HCT116 (cell line): Measurements from ENCODE around the gene CCDC192.

ENCODE experiments used
- CBX3 ChIP-seq: IDR thresholded peaks from 2 replicates; pipeline ENCODE4 v1.6.1; 2012; ENCODE audit warnings: low read depth
- CEBPB ChIP-seq: IDR thresholded peaks from 2 replicates; pipeline ENCODE4 v1.6.1; 2012; ENCODE audit warnings: low read depth
- ELF1 ChIP-seq: IDR thresholded peaks from 2 replicates; pipeline ENCODE4 v1.6.1; 2012; ENCODE audit warnings: low read depth, borderline replicate concordance
- EZH2phosphoT487 ChIP-seq: fragments of 200-600 bp; IDR thresholded peaks from 2 replicates; pipeline ENCODE4 v1.6.1; 2018; ENCODE audit warnings: antibody characterized with exemption, borderline replicate concordance
- FOSL1 ChIP-seq: IDR thresholded peaks from 2 replicates; pipeline ENCODE4 v1.6.1; 2012; ENCODE audit warnings: low read depth
- JUND ChIP-seq: IDR thresholded peaks from 2 replicates; pipeline ENCODE4 v1.6.1; 2012
- POLR2A ChIP-seq: IDR thresholded peaks from 2 replicates; pipeline ENCODE4 v1.7.0; 2011; ENCODE audit warnings: borderline replicate concordance; ENCODE audit not compliant: insufficient read depth, insufficient read length; ENCODE audit errors: extremely low read depth
- POLR2AphosphoS5 ChIP-seq: IDR thresholded peaks from 2 replicates; pipeline ENCODE4 v1.6.1; 2011; ENCODE audit warnings: mild to moderate bottlenecking, low read depth, low read length, moderate library complexity
- ZNF274 ChIP-seq: fragments of 200-500 bp; sonication (Bioruptor generic); IDR thresholded peaks from 2 replicates; pipeline ENCODE4 v1.6.1; 2014; ENCODE audit warnings: mild to moderate bottlenecking, low read depth, low read length, inconsistent platforms
- TF ChIP-seq, protein P1 (sequence below), 3 experiments: fragments of 200-600 bp in 1 of 3; sonication (generic) in 1 of 3; IDR thresholded peaks in 2 of 3; conservative IDR thresholded peaks in 1 of 3; 2 replicates each; pipeline ENCODE4 v1.5.1; 2012 to 2017; ENCODE audit warnings: low read depth in 2 of 3, low read length in 2 of 3, antibody characterized with exemption in 1 of 3, borderline replicate concordance in 1 of 3, control low read depth in 1 of 3, mild to moderate bottlenecking in 1 of 3, mixed read lengths in 1 of 3, mixed run types in 1 of 3, moderate library complexity in 1 of 3; ENCODE audit not compliant: insufficient read depth in 1 of 3
- TF ChIP-seq, protein P2 (sequence below): IDR thresholded peaks from 2 replicates; pipeline ENCODE4 v1.6.1; 2012; ENCODE audit warnings: low read depth

- no peak for TF ChIP-seq POLR2A
- TF ChIP-seq FOSL1: no peak
- TF ChIP-seq, protein P1, sequence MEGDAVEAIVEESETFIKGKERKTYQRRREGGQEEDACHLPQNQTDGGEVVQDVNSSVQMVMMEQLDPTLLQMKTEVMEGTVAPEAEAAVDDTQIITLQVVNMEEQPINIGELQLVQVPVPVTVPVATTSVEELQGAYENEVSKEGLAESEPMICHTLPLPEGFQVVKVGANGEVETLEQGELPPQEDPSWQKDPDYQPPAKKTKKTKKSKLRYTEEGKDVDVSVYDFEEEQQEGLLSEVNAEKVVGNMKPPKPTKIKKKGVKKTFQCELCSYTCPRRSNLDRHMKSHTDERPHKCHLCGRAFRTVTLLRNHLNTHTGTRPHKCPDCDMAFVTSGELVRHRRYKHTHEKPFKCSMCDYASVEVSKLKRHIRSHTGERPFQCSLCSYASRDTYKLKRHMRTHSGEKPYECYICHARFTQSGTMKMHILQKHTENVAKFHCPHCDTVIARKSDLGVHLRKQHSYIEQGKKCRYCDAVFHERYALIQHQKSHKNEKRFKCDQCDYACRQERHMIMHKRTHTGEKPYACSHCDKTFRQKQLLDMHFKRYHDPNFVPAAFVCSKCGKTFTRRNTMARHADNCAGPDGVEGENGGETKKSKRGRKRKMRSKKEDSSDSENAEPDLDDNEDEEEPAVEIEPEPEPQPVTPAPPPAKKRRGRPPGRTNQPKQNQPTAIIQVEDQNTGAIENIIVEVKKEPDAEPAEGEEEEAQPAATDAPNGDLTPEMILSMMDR (IDR thresholded peaks at IDR 0.05 in 2 of 3, conservative IDR thresholded peaks at IDR 0.05 in 1 of 3; ENCODE audit: borderline replicate concordance in 1 of 3, insufficient read depth in 1 of 3, low read depth in 2 of 3, low read length in 2 of 3): no peak
- no peak for TF ChIP-seq POLR2AphosphoS5
- no peak for TF ChIP-seq CEBPB
- TF ChIP-seq, protein P2, sequence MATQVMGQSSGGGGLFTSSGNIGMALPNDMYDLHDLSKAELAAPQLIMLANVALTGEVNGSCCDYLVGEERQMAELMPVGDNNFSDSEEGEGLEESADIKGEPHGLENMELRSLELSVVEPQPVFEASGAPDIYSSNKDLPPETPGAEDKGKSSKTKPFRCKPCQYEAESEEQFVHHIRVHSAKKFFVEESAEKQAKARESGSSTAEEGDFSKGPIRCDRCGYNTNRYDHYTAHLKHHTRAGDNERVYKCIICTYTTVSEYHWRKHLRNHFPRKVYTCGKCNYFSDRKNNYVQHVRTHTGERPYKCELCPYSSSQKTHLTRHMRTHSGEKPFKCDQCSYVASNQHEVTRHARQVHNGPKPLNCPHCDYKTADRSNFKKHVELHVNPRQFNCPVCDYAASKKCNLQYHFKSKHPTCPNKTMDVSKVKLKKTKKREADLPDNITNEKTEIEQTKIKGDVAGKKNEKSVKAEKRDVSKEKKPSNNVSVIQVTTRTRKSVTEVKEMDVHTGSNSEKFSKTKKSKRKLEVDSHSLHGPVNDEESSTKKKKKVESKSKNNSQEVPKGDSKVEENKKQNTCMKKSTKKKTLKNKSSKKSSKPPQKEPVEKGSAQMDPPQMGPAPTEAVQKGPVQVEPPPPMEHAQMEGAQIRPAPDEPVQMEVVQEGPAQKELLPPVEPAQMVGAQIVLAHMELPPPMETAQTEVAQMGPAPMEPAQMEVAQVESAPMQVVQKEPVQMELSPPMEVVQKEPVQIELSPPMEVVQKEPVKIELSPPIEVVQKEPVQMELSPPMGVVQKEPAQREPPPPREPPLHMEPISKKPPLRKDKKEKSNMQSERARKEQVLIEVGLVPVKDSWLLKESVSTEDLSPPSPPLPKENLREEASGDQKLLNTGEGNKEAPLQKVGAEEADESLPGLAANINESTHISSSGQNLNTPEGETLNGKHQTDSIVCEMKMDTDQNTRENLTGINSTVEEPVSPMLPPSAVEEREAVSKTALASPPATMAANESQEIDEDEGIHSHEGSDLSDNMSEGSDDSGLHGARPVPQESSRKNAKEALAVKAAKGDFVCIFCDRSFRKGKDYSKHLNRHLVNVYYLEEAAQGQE: no peak
- TF ChIP-seq CBX3: no peak
- no peak for TF ChIP-seq EZH2phosphoT487
- TF ChIP-seq ELF1: no peak
- no peak for TF ChIP-seq ZNF274
- no peak for TF ChIP-seq JUND
These were observed 118.7 kb downstream of the CCDC192 start for GRCh38 chr5:127821896-127822295.
